Vagina (tissue), 2 donors: ENCODE data around the gene CCDC167.

Experiments used
- POLR2AphosphoS5 ChIP-seq, 2 donors: sonication (generic); formaldehyde crosslinking; IDR thresholded peaks; one replicate each; pipeline ENCODE4 v1.9.0; 2017; ENCODE audit warnings: antibody characterized with exemption in 2 of 2, mild to moderate bottlenecking in 2 of 2, low read depth in 1 of 2; ENCODE audit not compliant: insufficient read depth in 1 of 2
- TF ChIP-seq, protein P1 (sequence below), 3 experiments: fragments of 450-650 bp in 2 of 3; fragments of 200-600 bp in 1 of 3; sonication (generic) in 1 of 3; IDR thresholded peaks; one replicate each; pipeline ENCODE4 v1.5.1; 2017 to 2019; ENCODE audit warnings: antibody characterized with exemption in 3 of 3, mild to moderate bottlenecking in 2 of 3, moderate library complexity in 2 of 3

GRCh38 chr6:37467718-37468117, 32.0 kb downstream of the CCDC167 start:
- no peak for TF ChIP-seq POLR2AphosphoS5 (IDR thresholded peaks at IDR 0.05; ENCODE audit: insufficient read depth in 1 of 2, low read depth in 1 of 2)
- TF ChIP-seq, protein P1, sequence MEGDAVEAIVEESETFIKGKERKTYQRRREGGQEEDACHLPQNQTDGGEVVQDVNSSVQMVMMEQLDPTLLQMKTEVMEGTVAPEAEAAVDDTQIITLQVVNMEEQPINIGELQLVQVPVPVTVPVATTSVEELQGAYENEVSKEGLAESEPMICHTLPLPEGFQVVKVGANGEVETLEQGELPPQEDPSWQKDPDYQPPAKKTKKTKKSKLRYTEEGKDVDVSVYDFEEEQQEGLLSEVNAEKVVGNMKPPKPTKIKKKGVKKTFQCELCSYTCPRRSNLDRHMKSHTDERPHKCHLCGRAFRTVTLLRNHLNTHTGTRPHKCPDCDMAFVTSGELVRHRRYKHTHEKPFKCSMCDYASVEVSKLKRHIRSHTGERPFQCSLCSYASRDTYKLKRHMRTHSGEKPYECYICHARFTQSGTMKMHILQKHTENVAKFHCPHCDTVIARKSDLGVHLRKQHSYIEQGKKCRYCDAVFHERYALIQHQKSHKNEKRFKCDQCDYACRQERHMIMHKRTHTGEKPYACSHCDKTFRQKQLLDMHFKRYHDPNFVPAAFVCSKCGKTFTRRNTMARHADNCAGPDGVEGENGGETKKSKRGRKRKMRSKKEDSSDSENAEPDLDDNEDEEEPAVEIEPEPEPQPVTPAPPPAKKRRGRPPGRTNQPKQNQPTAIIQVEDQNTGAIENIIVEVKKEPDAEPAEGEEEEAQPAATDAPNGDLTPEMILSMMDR (IDR thresholded peaks at IDR 0.05), result no peak
